Liver (tissue), 3 donors: ENCODE data around the gene AKAP12.

ENCODE experiments used
- JUND ChIP-seq, 2 donors: IDR thresholded peaks; 2 replicates each; pipeline ENCODE4 v1.6.1; 2016; ENCODE audit warnings: antibody characterized with exemption in 2 of 2
- SP1 ChIP-seq: IDR thresholded peaks from 2 replicates; pipeline ENCODE4 v1.6.1; 2018; ENCODE audit warnings: antibody characterized with exemption, mild to moderate bottlenecking
- TAF1 ChIP-seq: conservative IDR thresholded peaks from 2 replicates; pipeline ENCODE4 v1.6.1; 2016; ENCODE audit warnings: antibody characterized with exemption, mild to moderate bottlenecking
- YY1 ChIP-seq: IDR thresholded peaks from 2 replicates; pipeline ENCODE4 v1.6.1; 2016; ENCODE audit warnings: antibody characterized with exemption, mild to moderate bottlenecking
- TF ChIP-seq, protein P1 (sequence below): IDR thresholded peaks from 2 replicates; pipeline ENCODE4 v1.6.1; 2016; ENCODE audit warnings: antibody characterized with exemption, mild to moderate bottlenecking
- TF ChIP-seq, protein P2 (sequence below): fragments of 150-350 bp; IDR thresholded peaks from 2 replicates; pipeline ENCODE4 v1.5.1; 2017; ENCODE audit warnings: improper control_type of control experiment, low read depth, low read length; ENCODE audit not compliant: missing input control
- donor health status: healthy.
- donor health status: healthy.

DNA sequence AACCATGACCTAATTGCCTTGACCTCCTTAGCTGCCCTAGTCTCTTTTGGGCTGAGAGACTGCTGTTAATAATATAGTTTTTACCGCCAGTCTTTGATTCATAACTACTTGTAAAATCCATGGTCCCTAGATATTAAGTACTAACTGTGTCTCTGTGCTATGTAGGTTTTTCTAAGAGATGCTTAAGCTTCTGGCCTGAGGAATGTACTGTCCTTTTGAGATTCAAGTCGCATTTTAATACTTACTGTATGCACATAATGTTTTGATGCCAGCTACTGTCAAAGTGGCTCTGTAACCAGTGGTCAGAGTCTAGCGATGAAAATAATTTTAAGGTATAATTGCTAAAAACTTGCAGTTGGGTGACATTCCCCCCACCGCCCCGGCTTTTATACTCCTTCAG is 2.1 kb downstream of the AKAP12 start:
- TF ChIP-seq YY1, result no peak
- TF ChIP-seq, protein P1, sequence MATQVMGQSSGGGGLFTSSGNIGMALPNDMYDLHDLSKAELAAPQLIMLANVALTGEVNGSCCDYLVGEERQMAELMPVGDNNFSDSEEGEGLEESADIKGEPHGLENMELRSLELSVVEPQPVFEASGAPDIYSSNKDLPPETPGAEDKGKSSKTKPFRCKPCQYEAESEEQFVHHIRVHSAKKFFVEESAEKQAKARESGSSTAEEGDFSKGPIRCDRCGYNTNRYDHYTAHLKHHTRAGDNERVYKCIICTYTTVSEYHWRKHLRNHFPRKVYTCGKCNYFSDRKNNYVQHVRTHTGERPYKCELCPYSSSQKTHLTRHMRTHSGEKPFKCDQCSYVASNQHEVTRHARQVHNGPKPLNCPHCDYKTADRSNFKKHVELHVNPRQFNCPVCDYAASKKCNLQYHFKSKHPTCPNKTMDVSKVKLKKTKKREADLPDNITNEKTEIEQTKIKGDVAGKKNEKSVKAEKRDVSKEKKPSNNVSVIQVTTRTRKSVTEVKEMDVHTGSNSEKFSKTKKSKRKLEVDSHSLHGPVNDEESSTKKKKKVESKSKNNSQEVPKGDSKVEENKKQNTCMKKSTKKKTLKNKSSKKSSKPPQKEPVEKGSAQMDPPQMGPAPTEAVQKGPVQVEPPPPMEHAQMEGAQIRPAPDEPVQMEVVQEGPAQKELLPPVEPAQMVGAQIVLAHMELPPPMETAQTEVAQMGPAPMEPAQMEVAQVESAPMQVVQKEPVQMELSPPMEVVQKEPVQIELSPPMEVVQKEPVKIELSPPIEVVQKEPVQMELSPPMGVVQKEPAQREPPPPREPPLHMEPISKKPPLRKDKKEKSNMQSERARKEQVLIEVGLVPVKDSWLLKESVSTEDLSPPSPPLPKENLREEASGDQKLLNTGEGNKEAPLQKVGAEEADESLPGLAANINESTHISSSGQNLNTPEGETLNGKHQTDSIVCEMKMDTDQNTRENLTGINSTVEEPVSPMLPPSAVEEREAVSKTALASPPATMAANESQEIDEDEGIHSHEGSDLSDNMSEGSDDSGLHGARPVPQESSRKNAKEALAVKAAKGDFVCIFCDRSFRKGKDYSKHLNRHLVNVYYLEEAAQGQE, result no peak
- TF ChIP-seq, protein P2, sequence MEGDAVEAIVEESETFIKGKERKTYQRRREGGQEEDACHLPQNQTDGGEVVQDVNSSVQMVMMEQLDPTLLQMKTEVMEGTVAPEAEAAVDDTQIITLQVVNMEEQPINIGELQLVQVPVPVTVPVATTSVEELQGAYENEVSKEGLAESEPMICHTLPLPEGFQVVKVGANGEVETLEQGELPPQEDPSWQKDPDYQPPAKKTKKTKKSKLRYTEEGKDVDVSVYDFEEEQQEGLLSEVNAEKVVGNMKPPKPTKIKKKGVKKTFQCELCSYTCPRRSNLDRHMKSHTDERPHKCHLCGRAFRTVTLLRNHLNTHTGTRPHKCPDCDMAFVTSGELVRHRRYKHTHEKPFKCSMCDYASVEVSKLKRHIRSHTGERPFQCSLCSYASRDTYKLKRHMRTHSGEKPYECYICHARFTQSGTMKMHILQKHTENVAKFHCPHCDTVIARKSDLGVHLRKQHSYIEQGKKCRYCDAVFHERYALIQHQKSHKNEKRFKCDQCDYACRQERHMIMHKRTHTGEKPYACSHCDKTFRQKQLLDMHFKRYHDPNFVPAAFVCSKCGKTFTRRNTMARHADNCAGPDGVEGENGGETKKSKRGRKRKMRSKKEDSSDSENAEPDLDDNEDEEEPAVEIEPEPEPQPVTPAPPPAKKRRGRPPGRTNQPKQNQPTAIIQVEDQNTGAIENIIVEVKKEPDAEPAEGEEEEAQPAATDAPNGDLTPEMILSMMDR, result no peak
- TF ChIP-seq SP1, result no peak
- TF ChIP-seq TAF1, result no peak
- TF ChIP-seq JUND (IDR thresholded peaks at IDR 0.05), result no peak
